ENCODE measurements around the gene CRYL1. TPM values are rescaled to one million over a fixed set of nuclear protein-coding genes. Genes with fewer than 3 reads are reported as not detected.
A peak's percentile ranks its signal among the peaks of the same experiment; 100 is the strongest.

The CRYL1 gene
- total and polyA plus RNA-seq, 2 of the 13 experiments (the other 11 are each of a cell fraction or from before 2014, with no cell fraction given) = 57.2 to 115 TPM

- TF ChIP-seq HNF1B (CRISPR knock-in tag; IDR thresholded peaks at IDR 0.05) = 0 out of 2 replicates have a peak, but pooled peaks have one; percentile 48
- TF ChIP-seq ISX (CRISPR knock-in tag; conservative IDR thresholded peaks at IDR 0.05) = no peak
- TF ChIP-seq ZSCAN9 (CRISPR knock-in tag; IDR thresholded peaks at IDR 0.05; ENCODE audit: borderline replicate concordance) = no peak
- no peak for TF ChIP-seq CREM (IDR thresholded peaks at IDR 0.05)
- no peak for TF ChIP-seq CREM (CRISPR knock-in tag; IDR thresholded peaks at IDR 0.05)
- peak; percentile 35; the same call in 1 of the 2 replicates for TF ChIP-seq MEIS1 (CRISPR knock-in tag; IDR thresholded peaks at IDR 0.05; ENCODE audit: borderline replicate concordance)
- no peak for TF ChIP-seq ZNF260 (CRISPR knock-in tag; IDR thresholded peaks at IDR 0.05; ENCODE audit: borderline replicate concordance, low read depth)
- TF ChIP-seq SP1 (IDR thresholded peaks at IDR 0.05) = no peak
- peak; percentile 12; the same call in 1 of the 2 replicates for TF ChIP-seq SP1 (CRISPR knock-in tag; IDR thresholded peaks at IDR 0.05)
- 0 out of 2 replicates have a peak, but pooled peaks have one; percentile 75 for TF ChIP-seq ZIK1 (CRISPR knock-in tag; IDR thresholded peaks at IDR 0.05; ENCODE audit: borderline replicate concordance, low read depth)
- TF ChIP-seq ELK4 (CRISPR knock-in tag; IDR thresholded peaks at IDR 0.05; ENCODE audit: borderline replicate concordance) = peak; percentile 76; the same call in 1 of the 2 replicates
- TF ChIP-seq SMYD3 (CRISPR knock-in tag; IDR thresholded peaks at IDR 0.05) = no peak
- TF ChIP-seq ZFY (CRISPR knock-in tag; IDR thresholded peaks at IDR 0.05) = peak; percentile 98
- TF ChIP-seq ZNF556 (CRISPR knock-in tag; IDR thresholded peaks at IDR 0.05; ENCODE audit: borderline replicate concordance) = no peak
- peak; percentile 68; the same call in 1 of the 2 replicates for TF ChIP-seq ZNF180 (CRISPR knock-in tag; IDR thresholded peaks at IDR 0.05; ENCODE audit: borderline replicate concordance, low read depth)
- TF ChIP-seq ZNF704 (CRISPR knock-in tag; IDR thresholded peaks at IDR 0.05; ENCODE audit: borderline replicate concordance) = peak; percentile 55; the same call in 1 of the 2 replicates
- no peak for TF ChIP-seq SKI (IDR thresholded peaks at IDR 0.05; ENCODE audit: partially characterized antibody)
- TF ChIP-seq ELF4 (CRISPR knock-in tag; IDR thresholded peaks at IDR 0.05; ENCODE audit: borderline replicate concordance) = no peak
- no peak for TF ChIP-seq MAFF (IDR thresholded peaks at IDR 0.05; ENCODE audit: low read depth, low read length)
- no peak for TF ChIP-seq ZBTB44 (CRISPR knock-in tag; IDR thresholded peaks at IDR 0.05)
- no peak for TF ChIP-seq GLMP (CRISPR knock-in tag; IDR thresholded peaks at IDR 0.05; ENCODE audit: borderline replicate concordance)
Measured at GRCh38 chr13:20566898-20567874, 41.5 kb upstream of the CRYL1 start, which contains the start of gene IFT88 (continued).

Measured in HepG2 (cell line).